ENCODE data around the gene RPS23. TPM values are rescaled to one million over a fixed set of nuclear protein-coding genes. Genes with fewer than 3 reads are reported as not detected.
A peak's percentile ranks its signal among the peaks of the same experiment; 100 is the strongest.

RPS23 gene
- total RNA-seq, 1 donor from 2014 or later: 4,680 TPM

GRCh38 chr5:82252744-82253143 lies 25.4 kb downstream of the RPS23 start:
- FAIRE-seq: no peak
- no peak for DNase-seq (ENCODE audit: low spot score in 2 of 2)

- DNase-seq (ENCODE audit: low spot score in 2 of 2) (no peak), FAIRE-seq (no peak)
Observed at GRCh38 chr5:82246960-82247574, 31.1 kb downstream of the RPS23 start.

- FAIRE-seq (no peak), DNase-seq (ENCODE audit: low spot score in 2 of 2) (peak in 1 of 2 donors; percentile 14)
Observed at GRCh38 chr5:82244854-82245635, 33.1 kb downstream of the RPS23 start.

GRCh38 chr5:82244151-82244550 lies 34.0 kb downstream of the RPS23 start:
- DNase-seq (ENCODE audit: low spot score in 2 of 2): no peak
- no peak for FAIRE-seq

- DNase-seq (ENCODE audit: low spot score in 2 of 2): no peak
- FAIRE-seq: no peak
Observed at GRCh38 chr5:82234885-82235284, 43.3 kb downstream of the RPS23 start.

- peak; percentile 3 to 30 for DNase-seq (ENCODE audit: low spot score in 2 of 2)
- FAIRE-seq: no peak
Observed at GRCh38 chr5:82225525-82226172, 52.5 kb downstream of the RPS23 start.

Small RNA genes lying within 50 kb of the gene (small RNA-seq; reads per million reads assigned to genes)
- not detected for gene AC010598.1

Measured in frontal cortex (tissue), 4 donors.